NT2/D1 (cell line): ENCODE results near the gene PCDH18.
"Not testable (repeated sequence)": the region's sequence is repeated elsewhere in the genome, so short reads cannot be mapped to it uniquely, and the experiment has no call there.

Source experiments
- SUZ12 ChIP-seq: IDR thresholded peaks from 2 replicates; pipeline ENCODE4 v1.6.1; 2011; ENCODE audit not compliant: insufficient read length, insufficient read depth; ENCODE audit errors: extremely low read depth
- ZNF274 ChIP-seq: IDR thresholded peaks from 2 replicates; pipeline ENCODE4 v1.6.1; 2011; ENCODE audit warnings: mild to moderate bottlenecking, low read depth, low read length

DNA sequence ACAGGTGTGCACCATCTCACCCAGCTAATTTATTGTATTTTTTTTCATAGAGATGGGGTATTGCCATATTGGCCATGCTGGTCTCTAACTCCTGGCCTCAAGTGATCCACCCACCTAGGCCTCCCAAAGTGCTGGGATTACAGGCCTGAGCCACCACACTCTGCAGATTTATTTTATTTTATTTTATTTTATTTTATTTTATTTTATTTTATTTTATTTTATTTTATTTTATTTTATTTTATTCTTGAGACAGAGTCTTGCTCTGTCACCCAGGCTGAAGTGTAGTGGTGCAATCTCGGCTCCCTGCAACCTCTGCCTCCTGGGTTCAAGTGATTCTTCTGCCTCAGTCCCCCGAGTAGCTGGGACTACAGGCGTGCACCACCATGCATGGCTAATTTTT, 15.0 kb downstream of the PCDH18 start:
- TF ChIP-seq ZNF274, SUZ12: not testable (repeated sequence)
